ENCODE results near the gene RTEL1.
A peak's percentile ranks its signal among the peaks of the same experiment; 100 is the strongest.
"Not testable (repeated sequence)": the region's sequence is repeated elsewhere in the genome, so short reads cannot be mapped to it uniquely, and the experiment has no call there.

Gene RTEL1

GRCh38 chr20:63650486-63650885 is 7.6 kb upstream of the RTEL1 start:
- DNase-seq (ENCODE audit: low read depth): not testable (repeated sequence)

DNA sequence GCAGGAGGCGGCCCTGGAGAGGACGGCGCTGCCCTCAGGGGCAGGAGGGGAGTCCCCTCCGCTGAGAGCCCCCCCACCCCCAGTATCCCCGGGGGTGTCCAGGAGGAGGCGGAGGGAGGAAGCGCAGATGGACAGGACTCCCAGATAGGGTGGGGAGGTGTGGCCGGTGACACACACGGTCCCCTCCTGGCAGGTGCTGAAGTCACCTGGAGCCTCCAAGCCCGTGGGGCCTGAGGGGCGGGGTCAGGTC is 6.2 kb upstream of the RTEL1 start:
- DNase-seq (ENCODE audit: low read depth): no peak

DNA sequence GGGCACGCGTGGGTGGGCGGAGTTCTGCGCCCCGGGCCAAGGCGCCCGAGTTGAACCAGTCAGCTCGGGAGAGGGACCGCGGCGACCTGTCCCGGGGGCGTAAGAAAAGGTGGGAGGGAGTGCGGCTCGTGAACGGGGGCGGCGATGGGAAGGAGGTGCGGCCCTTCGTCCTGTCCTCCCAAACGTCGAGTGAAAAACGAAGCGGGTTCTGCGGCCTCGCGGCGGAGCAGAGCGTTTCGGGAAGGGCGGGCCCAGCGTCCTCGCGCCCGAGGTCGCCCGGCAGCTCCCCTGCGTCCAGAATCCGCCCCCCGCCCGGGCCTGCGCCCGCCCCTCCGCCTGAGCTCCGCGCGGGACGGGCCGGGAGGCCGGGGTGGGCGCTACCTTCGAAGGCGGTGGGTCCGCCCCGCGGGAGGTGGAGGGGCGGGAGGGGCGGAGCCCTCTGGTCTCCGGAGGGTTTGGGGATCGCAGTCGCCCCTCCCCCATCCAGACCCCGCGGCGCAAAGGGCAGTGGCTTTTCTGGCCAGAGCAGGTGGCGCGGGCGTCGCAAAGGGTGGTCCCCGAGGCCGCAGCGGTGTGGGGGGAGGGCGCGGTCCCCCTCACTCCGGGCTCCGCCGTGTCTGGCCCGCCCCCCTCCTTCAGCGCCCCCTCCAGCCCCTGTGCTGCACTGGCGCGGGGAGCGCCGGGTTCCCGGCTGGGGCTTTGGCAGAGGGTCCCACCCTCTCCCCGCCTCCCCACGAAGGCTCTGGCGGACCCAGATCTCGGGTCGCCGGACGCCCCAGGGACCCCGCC is 5.7 kb upstream of the RTEL1 start:
- DNase-seq (ENCODE audit: low read depth): peak; percentile 12

GRCh38 chr20:63653041-63653973 is 4.8 kb upstream of the RTEL1 start, which contains the start of gene STMN3:
TSS of gene STMN3 (minus strand) at chr20:63653424. CDS start at chr20:63653345, 79 bp downstream.
- peak; percentile 88 for DNase-seq (ENCODE audit: low read depth)

GRCh38 chr20:63653974-63654668 is 4.0 kb upstream of the RTEL1 start:
- no peak for DNase-seq (ENCODE audit: low read depth)

- no peak for DNase-seq (ENCODE audit: low read depth)
Observed at GRCh38 chr20:63655249-63655648, 2.9 kb upstream of the RTEL1 start.

DNA sequence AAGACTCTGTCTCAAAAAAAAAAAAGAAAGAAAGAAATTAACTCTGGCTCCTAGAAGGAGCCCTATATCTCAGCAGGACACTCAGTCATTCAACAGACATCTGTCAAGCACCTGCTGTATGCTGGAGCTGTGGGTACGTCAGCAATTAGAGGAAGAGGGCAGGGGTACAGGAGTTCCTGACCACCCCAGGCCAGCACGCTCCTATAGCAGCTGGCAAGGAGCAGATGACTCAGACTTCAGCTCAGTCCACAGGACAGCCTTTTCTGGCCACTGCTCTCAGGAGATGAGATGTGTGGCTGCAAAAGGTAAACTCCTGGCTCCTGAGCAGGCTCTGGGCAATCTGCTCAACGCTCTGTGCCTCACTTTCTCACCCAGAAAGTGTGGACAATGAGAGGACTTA is 1.7 kb upstream of the RTEL1 start:
- DNase-seq (ENCODE audit: low read depth): no peak

GRCh38 chr20:63657260-63657936 is 714 bp upstream of the RTEL1 start:
- DNase-seq (ENCODE audit: low read depth): peak; percentile 22

- no peak for DNase-seq (ENCODE audit: low read depth)
Observed at GRCh38 chr20:63658749-63659187, 656 bp downstream of the RTEL1 start.

- DNase-seq (ENCODE audit: low read depth): no peak
Observed at GRCh38 chr20:63659370-63659769, 1.3 kb downstream of the RTEL1 start.

DNA sequence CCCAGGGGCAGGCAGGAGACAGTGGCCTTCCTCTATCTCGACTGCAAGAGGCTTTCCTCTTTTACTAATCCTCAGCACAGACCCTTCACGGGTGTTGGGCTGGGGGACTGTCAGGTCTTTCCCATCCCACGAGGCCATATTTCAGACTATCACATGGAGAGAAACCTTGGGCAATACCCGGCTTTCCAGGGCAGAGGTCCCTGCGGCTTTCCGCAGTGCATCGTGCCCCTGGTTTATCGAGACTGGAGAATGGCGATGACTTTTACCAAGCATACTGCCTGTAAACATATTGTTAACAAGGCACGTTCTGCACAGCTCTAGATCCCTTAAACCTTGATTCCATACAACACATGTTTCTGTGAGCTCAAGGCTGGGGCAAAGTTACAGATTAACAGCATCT is 2.1 kb downstream of the RTEL1 start:
- DNase-seq (ENCODE audit: low read depth): not testable (repeated sequence)

- DNase-seq (ENCODE audit: low read depth): no peak
Observed at GRCh38 chr20:63660622-63661021, 2.5 kb downstream of the RTEL1 start.

GRCh38 chr20:63661108-63661507 is 3.0 kb downstream of the RTEL1 start:
- DNase-seq (ENCODE audit: low read depth): no peak

DNA sequence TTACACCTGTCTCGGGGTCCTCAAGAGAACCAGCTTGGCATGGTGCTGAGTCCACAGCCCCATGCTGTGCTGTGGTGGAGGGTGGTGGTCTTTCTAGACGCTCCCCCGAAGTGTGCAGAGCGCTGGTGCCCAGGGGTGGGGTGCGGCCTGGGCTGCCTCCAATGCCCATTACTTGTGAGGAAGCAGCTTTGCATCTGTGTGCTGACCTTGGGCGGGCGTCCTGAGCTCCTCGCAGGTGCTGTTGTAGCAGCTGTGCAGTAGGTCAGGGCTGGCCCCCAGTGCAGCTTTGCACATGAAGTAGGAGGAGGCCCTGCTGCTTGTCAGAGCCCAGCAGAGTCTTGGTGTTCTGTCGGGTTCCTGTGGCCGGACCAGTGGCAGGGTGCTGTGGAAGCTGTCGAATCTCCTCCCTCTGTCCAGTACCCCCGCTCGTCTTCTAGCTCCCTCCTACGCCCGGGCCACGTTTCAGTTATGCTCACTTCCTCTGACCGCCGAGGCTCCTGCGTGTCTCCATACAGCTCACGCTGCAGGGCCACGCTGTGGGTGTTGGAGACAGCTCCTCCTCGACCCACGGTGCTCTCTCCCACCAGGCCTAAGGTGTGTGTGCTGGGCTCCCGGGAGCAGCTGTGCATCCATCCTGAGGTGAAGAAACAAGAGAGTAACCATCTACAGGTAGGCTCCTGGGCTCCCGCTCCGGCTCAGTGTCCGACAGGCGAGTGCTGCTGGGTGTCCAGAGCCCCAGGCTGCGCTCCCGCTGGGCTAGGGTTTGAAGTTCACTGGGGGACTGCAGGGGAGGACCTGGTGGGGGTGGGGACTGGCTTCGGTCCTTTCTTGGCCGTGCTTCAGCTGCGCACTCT is 4.1 kb downstream of the RTEL1 start:
- no peak for DNase-seq (ENCODE audit: low read depth)

GRCh38 chr20:63662813-63663189 is 4.7 kb downstream of the RTEL1 start:
- DNase-seq (ENCODE audit: low read depth): no peak

DNA sequence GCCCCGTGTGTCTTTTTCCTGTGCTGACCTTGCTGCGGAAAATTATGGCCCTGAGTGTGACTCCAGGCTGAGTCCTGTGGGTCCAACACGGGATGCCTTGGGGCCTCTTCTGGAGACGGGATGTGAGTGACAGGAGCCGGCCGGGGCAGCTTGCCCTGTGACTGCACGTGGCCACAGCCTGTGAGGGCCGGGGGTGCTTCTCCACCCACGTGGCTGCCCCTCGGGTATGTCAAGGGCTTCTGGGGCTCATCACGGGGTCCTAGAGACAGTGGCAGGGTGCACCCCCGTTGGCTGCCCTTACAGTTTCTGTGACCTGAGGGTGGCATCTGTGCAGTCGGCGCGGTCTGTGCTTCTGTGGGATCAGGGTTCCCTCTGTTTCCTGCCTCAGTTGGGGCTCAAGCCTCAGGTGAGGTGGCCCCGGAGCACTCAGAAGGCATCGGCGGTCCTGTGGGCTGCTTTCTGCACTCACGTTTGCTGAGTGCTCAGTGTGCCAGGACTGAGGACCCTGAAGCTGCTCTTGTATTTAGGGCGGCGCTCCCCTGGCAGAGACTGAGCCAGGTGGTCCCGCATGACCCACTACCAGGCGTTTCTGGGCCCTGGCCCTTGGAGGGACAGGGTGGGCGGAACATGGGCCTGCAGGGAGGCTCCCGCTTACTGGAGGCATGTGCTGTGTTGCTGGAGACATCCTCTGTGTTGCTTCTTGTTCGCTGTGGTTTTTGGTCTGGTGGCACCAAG is 5.4 kb downstream of the RTEL1 start:
- DNase-seq (ENCODE audit: low read depth): no peak

- no peak for DNase-seq (ENCODE audit: low read depth)
Observed at GRCh38 chr20:63664143-63664851, 6.2 kb downstream of the RTEL1 start.

DNA sequence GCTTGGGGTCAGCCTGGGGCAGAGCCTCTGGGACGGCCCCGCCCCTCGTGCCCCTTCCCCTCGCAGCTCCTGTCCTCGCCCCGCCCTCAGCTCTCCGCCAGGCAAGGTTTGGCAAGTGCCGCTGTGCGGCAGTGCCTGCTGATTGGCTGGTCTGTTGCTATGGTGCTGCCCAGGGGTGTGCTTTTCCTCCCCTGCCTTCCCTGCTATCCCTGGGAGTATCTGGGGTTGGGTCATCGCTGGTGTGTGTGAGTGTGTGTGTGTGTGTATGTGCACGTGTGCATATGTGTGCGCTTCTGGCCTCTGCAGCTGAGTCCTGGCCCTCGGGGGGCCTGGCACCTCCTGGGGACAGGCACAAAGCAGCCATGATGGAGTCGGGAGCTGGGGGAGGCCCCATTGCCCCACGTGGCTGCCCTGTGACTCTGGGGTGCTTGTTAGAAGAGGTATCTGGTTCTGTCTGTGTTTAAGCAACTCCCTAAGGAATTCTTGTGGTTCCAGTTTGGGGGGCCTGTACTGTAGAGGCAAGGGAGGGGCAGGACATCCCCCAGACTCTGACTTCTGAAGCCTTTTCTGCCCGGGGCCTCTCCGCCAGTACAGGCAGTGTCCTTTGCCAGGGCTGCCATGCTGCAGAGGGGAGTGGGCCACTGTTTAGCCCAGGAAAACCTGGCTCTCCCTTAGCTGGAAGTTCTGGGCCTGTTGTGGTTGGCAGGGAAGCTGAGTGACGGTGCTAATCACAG is 6.9 kb downstream of the RTEL1 start:
- no peak for DNase-seq (ENCODE audit: low read depth)

DNA sequence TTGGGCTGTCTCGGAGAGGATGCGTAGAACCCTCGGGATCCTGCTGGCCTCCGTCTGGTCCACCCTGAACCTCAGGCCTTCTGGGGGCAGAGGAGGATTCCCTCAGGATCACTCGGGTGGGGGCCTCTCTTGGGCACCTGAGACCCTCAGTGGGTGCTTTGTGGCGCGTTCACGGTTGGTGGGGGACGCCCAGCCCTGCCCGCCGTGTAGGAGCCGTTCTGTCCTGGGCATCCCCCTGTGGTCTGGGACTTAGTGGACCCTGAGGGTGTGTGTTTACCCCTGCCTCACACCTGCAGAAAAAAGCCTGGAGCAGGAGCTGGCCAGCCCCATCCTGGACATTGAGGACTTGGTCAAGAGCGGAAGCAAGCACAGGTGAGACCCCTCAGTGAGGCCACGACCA is 7.6 kb downstream of the RTEL1 start:
- DNase-seq (ENCODE audit: low read depth): no peak
